HEK293 (cell line): ENCODE data around the gene SLAMF9.

ENCODE experiments used
- ATF2 ChIP-seq: fragments of 450-650 bp; formaldehyde crosslinking; IDR thresholded peaks from 2 replicates; pipeline ENCODE4 v1.5.1; 2016; ENCODE audit warnings: missing biosample characterization, missing genetic modification characterization, low read depth
- BCL11B ChIP-seq: fragments of 450-650 bp; formaldehyde crosslinking; IDR thresholded peaks from 2 replicates; pipeline ENCODE4 v1.5.1; 2016; ENCODE audit warnings: low read depth, missing biosample characterization, missing genetic modification characterization
- CTCF ChIP-seq: fragments of 450-650 bp; formaldehyde crosslinking; IDR thresholded peaks from 2 replicates; pipeline ENCODE4 v1.5.1; 2016; ENCODE audit warnings: missing biosample characterization, missing genetic modification characterization
- GLI4 ChIP-seq: fragments of 450-650 bp; formaldehyde crosslinking; IDR thresholded peaks from 2 replicates; pipeline ENCODE4 v1.5.1; 2016; ENCODE audit warnings: missing biosample characterization, missing genetic modification characterization
- HOXA7 ChIP-seq: sonication (generic); formaldehyde crosslinking; IDR thresholded peaks from 2 replicates; pipeline ENCODE4 v1.8.1; 2022; ENCODE audit warnings: missing genetic modification reagents, borderline replicate concordance
- HOXC10 ChIP-seq: sonication (generic); formaldehyde crosslinking; IDR thresholded peaks from 2 replicates; pipeline ENCODE4 v1.8.1; 2023; ENCODE audit warnings: mild to moderate bottlenecking, missing genetic modification reagents
- OVOL3 ChIP-seq: fragments of 450-650 bp; formaldehyde crosslinking; IDR thresholded peaks from 2 replicates; pipeline ENCODE4 v1.5.1; 2016; ENCODE audit warnings: missing biosample characterization, missing genetic modification characterization
- SP7 ChIP-seq: fragments of 450-650 bp; formaldehyde crosslinking; IDR thresholded peaks from 2 replicates; pipeline ENCODE4 v1.5.1; 2016; ENCODE audit warnings: missing biosample characterization, missing genetic modification characterization
- YY2 ChIP-seq: fragments of 450-650 bp; formaldehyde crosslinking; IDR thresholded peaks from 2 replicates; pipeline ENCODE4 v1.5.1; 2016; ENCODE audit warnings: missing biosample characterization, missing genetic modification characterization
- ZBTB11 ChIP-seq: fragments of 450-650 bp; formaldehyde crosslinking; conservative IDR thresholded peaks from 2 replicates; pipeline ENCODE4 v1.5.1; 2016; ENCODE audit warnings: low read depth, missing biosample characterization, missing genetic modification characterization
- ZBTB26 ChIP-seq: fragments of 450-650 bp; formaldehyde crosslinking; optimal IDR thresholded peaks from 2 replicates; pipeline ENCODE3; 2016; ENCODE audit warnings: missing biosample characterization, mild to moderate bottlenecking, missing genetic modification characterization
- ZNF10 ChIP-seq: fragments of 450-650 bp; formaldehyde crosslinking; IDR thresholded peaks from 2 replicates; pipeline ENCODE4 v1.5.1; 2017; ENCODE audit warnings: missing biosample characterization, missing genetic modification characterization
- ZNF112 ChIP-seq: fragments of 450-650 bp; formaldehyde crosslinking; IDR thresholded peaks from 2 replicates; pipeline ENCODE4 v1.5.0; 2017; ENCODE audit warnings: missing biosample characterization, missing genetic modification characterization
- ZNF138 ChIP-seq: fragments of 450-650 bp; formaldehyde crosslinking; IDR thresholded peaks from 2 replicates; pipeline ENCODE4 v1.5.1; 2016; ENCODE audit warnings: missing biosample characterization, missing genetic modification characterization, borderline replicate concordance
- ZNF169 ChIP-seq: fragments of 450-650 bp; formaldehyde crosslinking; IDR thresholded peaks from 2 replicates; pipeline ENCODE4 v1.5.1; 2016; ENCODE audit warnings: missing biosample characterization, missing genetic modification characterization
- ZNF175 ChIP-seq: fragments of 450-650 bp; formaldehyde crosslinking; IDR thresholded peaks from 2 replicates; pipeline ENCODE4 v1.5.1; 2016; ENCODE audit warnings: missing biosample characterization, missing genetic modification characterization
- ZNF202 ChIP-seq: fragments of 450-650 bp; formaldehyde crosslinking; IDR thresholded peaks from 2 replicates; pipeline ENCODE4 v1.5.1; 2016; ENCODE audit warnings: missing biosample characterization, missing genetic modification characterization, borderline replicate concordance
- ZNF211 ChIP-seq: fragments of 450-650 bp; formaldehyde crosslinking; IDR thresholded peaks from 2 replicates; pipeline ENCODE4 v1.5.1; 2016; ENCODE audit warnings: low read depth, missing biosample characterization, missing genetic modification characterization
- ZNF266 ChIP-seq: fragments of 450-650 bp; formaldehyde crosslinking; IDR thresholded peaks from 2 replicates; pipeline ENCODE4 v1.5.1; 2016; ENCODE audit warnings: missing biosample characterization, missing genetic modification characterization, low read depth
- ZNF362 ChIP-seq: fragments of 450-650 bp; formaldehyde crosslinking; IDR thresholded peaks from 2 replicates; pipeline ENCODE4 v1.5.1; 2016; ENCODE audit warnings: missing biosample characterization, missing genetic modification characterization
- ZNF391 ChIP-seq: fragments of 450-650 bp; formaldehyde crosslinking; IDR thresholded peaks from 2 replicates; pipeline ENCODE4 v1.5.1; 2016; ENCODE audit warnings: low read depth, missing biosample characterization, missing genetic modification characterization, borderline replicate concordance
- ZNF449 ChIP-seq: fragments of 450-650 bp; formaldehyde crosslinking; IDR thresholded peaks from 2 replicates; pipeline ENCODE4 v1.5.1; 2017; ENCODE audit warnings: missing biosample characterization, mild to moderate bottlenecking, missing genetic modification characterization, moderate library complexity
- ZNF510 ChIP-seq: fragments of 450-650 bp; formaldehyde crosslinking; IDR thresholded peaks from 2 replicates; pipeline ENCODE4 v1.5.1; 2018; ENCODE audit warnings: mild to moderate bottlenecking, missing genetic modification characterization, missing biosample characterization; ENCODE audit not compliant: insufficient replicate concordance
- ZNF658 ChIP-seq: fragments of 450-650 bp; formaldehyde crosslinking; IDR thresholded peaks from 2 replicates; pipeline ENCODE4; 2016; ENCODE audit warnings: missing biosample characterization, missing genetic modification characterization
- ZNF660 ChIP-seq: fragments of 450-650 bp; IDR thresholded peaks from 2 replicates; pipeline ENCODE4 v1.5.1; 2018; ENCODE audit warnings: missing biosample characterization, mild to moderate bottlenecking, missing genetic modification characterization
- ZNF707 ChIP-seq: fragments of 450-650 bp; formaldehyde crosslinking; IDR thresholded peaks from 2 replicates; pipeline ENCODE4 v1.5.1; 2016; ENCODE audit warnings: missing biosample characterization, missing genetic modification characterization
- ZNF747 ChIP-seq: fragments of 450-650 bp; formaldehyde crosslinking; IDR thresholded peaks from 2 replicates; pipeline ENCODE4 v1.5.1; 2016; ENCODE audit warnings: missing biosample characterization, missing genetic modification characterization
- ZSCAN18 ChIP-seq: fragments of 450-650 bp; formaldehyde crosslinking; IDR thresholded peaks from 2 replicates; pipeline ENCODE4 v1.5.1; 2016; ENCODE audit warnings: missing biosample characterization, missing genetic modification characterization

Gene SLAMF9

GRCh38 chr1:159945483-159946241 is 8.4 kb downstream of the SLAMF9 start, which contains the start of gene IGSF9 (continued):
- TF ChIP-seq ZBTB26 (tag by site-specific recombination): peak; percentile 60
- TF ChIP-seq ZNF660 (tag by site-specific recombination): peak; percentile 89
- no peak for TF ChIP-seq ZSCAN18 (tag by site-specific recombination)
- TF ChIP-seq HOXC10 (CRISPR knock-in tag): no peak
- TF ChIP-seq ZNF175 (tag by site-specific recombination): no peak
- TF ChIP-seq ZBTB11 (tag by site-specific recombination): no peak; the same call in 1 of the 2 replicates
- TF ChIP-seq ZNF391 (tag by site-specific recombination): no peak
- peak; percentile 99 for TF ChIP-seq CTCF (tag by site-specific recombination)
- no peak for TF ChIP-seq ZNF202 (tag by site-specific recombination)
- peak; percentile 72 for TF ChIP-seq SP7 (tag by site-specific recombination)
- TF ChIP-seq ZNF10 (tag by site-specific recombination): 0 out of 2 replicates have a peak, but pooled peaks have one; percentile 24
- TF ChIP-seq ZNF211 (tag by site-specific recombination): no peak
- TF ChIP-seq ZNF266 (tag by site-specific recombination): no peak
- TF ChIP-seq BCL11B (tag by site-specific recombination): no peak
- TF ChIP-seq ZNF707: no peak
- no peak for TF ChIP-seq ZNF362 (tag by site-specific recombination)
- no peak for TF ChIP-seq ZNF658 (tag by site-specific recombination)
- TF ChIP-seq ZNF169: no peak
- 0 out of 2 replicates have a peak, but pooled peaks have one; percentile 14 for TF ChIP-seq ZNF449 (tag by site-specific recombination)
- no peak for TF ChIP-seq ATF2
- no peak for TF ChIP-seq OVOL3 (tag by site-specific recombination)
- TF ChIP-seq ZNF112 (tag by site-specific recombination): no peak
- peak; percentile 25; the same call in 1 of the 2 replicates for TF ChIP-seq YY2 (tag by site-specific recombination)
- no peak for TF ChIP-seq ZNF138 (tag by site-specific recombination)
- no peak for TF ChIP-seq ZNF510
- TF ChIP-seq GLI4 (tag by site-specific recombination): no peak
- no peak for TF ChIP-seq ZNF747 (tag by site-specific recombination)
- TF ChIP-seq HOXA7 (CRISPR knock-in tag): no peak
